ENCODE results near the gene RNF150. TPM values are rescaled to one million over a fixed set of nuclear protein-coding genes. Genes with fewer than 3 reads are reported as not detected.

RNF150 gene
- total RNA-seq, 1 experiment from 2014 or later, result 4.4 TPM

GRCh38 chr4:140871368-140871767 is 261.9 kb downstream of the RNF150 start:
- Histone ChIP-seq H3K23ac (ENCODE audit: insufficient read length, low read depth, low read length) (no peak overlapping the region), H2BK12ac (ENCODE audit: insufficient read length, low read depth, low read length) (no peak overlapping the region), H2AFZ (ENCODE audit: low read length) (no peak overlapping the region), H3K79me2 (ENCODE audit: insufficient read depth, low read length) (no peaks in the 10 kb centered on the region), H4K91ac (ENCODE audit: insufficient read length, low read depth, low read length) (no peak overlapping the region), H2BK5ac (ENCODE audit: insufficient read length, low read length) (no peak overlapping the region), H2AK5ac (ENCODE audit: insufficient read length, low read length) (no peak overlapping the region), H3K27ac (ENCODE audit: insufficient read length, low read depth, low read length) (no peak overlapping the region), H3K27me3 (ENCODE audit: insufficient read depth, low read length) (no peaks in the 10 kb centered on the region), H2BK15ac (ENCODE audit: low read depth, low read length) (no peak overlapping the region), H4K20me1 (ENCODE audit: control insufficient read depth, insufficient read depth, insufficient read length) (no peaks in the 10 kb centered on the region), H3K14ac (ENCODE audit: insufficient read depth, low read length) (no peak overlapping the region), H2BK20ac (ENCODE audit: low read depth, low read length, poor library complexity, severe bottlenecking) (no peak overlapping the region), H4K5ac (ENCODE audit: insufficient read length, low read depth, low read length) (no peak overlapping the region), H3K18ac (ENCODE audit: insufficient read length, low read depth, low read length) (no peak overlapping the region), H3K4me1 (ENCODE audit: insufficient read depth, low read length) (no peaks in the 10 kb centered on the region), H4K8ac (replicated peaks; ENCODE audit: insufficient read length, low read depth, low read length) (no peak overlapping the region), H3K4ac (ENCODE audit: low read depth, low read length) (no peak overlapping the region), H3K23me2 (ENCODE audit: insufficient read length, low read depth, low read length, poor library complexity, severe bottlenecking) (no peaks in the 10 kb centered on the region), H3K4me2 (ENCODE audit: insufficient read depth, insufficient read length, low read length) (no peak overlapping the region), H3T11ph (ENCODE audit: low read length) (no peak overlapping the region), H3K9ac (ENCODE audit: extremely low read depth, insufficient read length, low read length) (no peak overlapping the region), H3K79me1 (ENCODE audit: insufficient read depth, low read depth, low read length, poor library complexity, severe bottlenecking) (no peaks in the 10 kb centered on the region), H3K56ac (ENCODE audit: insufficient read length, low read depth, low read length) (no peak overlapping the region), H2BK120ac (ENCODE audit: low read depth, low read length, poor library complexity, severe bottlenecking) (no peak overlapping the region), H3K9me3 (ENCODE audit: control insufficient read depth, low read depth, low read length) (no peaks in the 10 kb centered on the region)
- no CpG with 5 or more reads among the region's 1 CpG for WGBS (ENCODE audit: extremely low coverage, insufficient read length, low lambda C conversion rate)
- H3K9me3 Mint-ChIP-seq, result no peaks in the 10 kb centered on the region
- DNase-seq, result no peak
- H3K27me3 Mint-ChIP-seq (ENCODE audit: low read depth), result no peaks in the 10 kb centered on the region
- TF ChIP-seq CTCF (conservative IDR thresholded peaks at IDR 0.05), result no peak
- no peaks in the 10 kb centered on the region for H3K36me3 Mint-ChIP-seq (ENCODE audit: insufficient read depth in 1 of 3, low read depth in 3 of 3)
- no peak overlapping the region for H3K27ac Mint-ChIP-seq
- H3K4me3 Mint-ChIP-seq, result no peak overlapping the region
- peaks cover 8 to 9% of the 10 kb centered on the region in 2 experiments for H3K4me1 Mint-ChIP-seq
